Measurements from ENCODE around the gene CHRM2. TPM values are rescaled to one million over a fixed set of nuclear protein-coding genes. Genes with fewer than 3 reads are reported as not detected.

CHRM2 gene
- total RNA-seq, 1 experiment from 2014 or later, result not detected

GRCh38 chr7:137001041-137001440, 132.6 kb downstream of the CHRM2 start:
- no peak for DNase-seq
- no peak overlapping the region for H3K27ac Mint-ChIP-seq (ENCODE audit: unreplicated experiment)
- H3K9me3 Mint-ChIP-seq (ENCODE audit: low read depth, unreplicated experiment), result peaks cover 10% of the 10 kb centered on the region
- H3K4me3 Mint-ChIP-seq (ENCODE audit: low read depth, unreplicated experiment), result no peak overlapping the region
- TF ChIP-seq CTCF (IDR thresholded peaks at IDR 0.05; ENCODE audit: unreplicated experiment), result no peak
- CTCF ChIA-PET, result no interaction called here
- H3K36me3 Mint-ChIP-seq (ENCODE audit: insufficient read depth, unreplicated experiment), result no peaks in the 10 kb centered on the region
- H3K27me3 Mint-ChIP-seq (ENCODE audit: unreplicated experiment), result no peaks in the 10 kb centered on the region
- intact Hi-C loops (cut with micrococcal nuclease; ENCODE audit: unreplicated experiment), result no loop called here
- H3K4me1 Mint-ChIP-seq (ENCODE audit: low read depth, unreplicated experiment), result no peaks in the 10 kb centered on the region
- BruUV-seq (replicated peaks), result no TSS peak

GRCh38 chr7:137001478-137001877, 133.0 kb downstream of the CHRM2 start:
- H3K36me3 Mint-ChIP-seq (ENCODE audit: insufficient read depth, unreplicated experiment), result no peaks in the 10 kb centered on the region
- H3K9me3 Mint-ChIP-seq (ENCODE audit: low read depth, unreplicated experiment), result peaks cover 10% of the 10 kb centered on the region
- H3K4me1 Mint-ChIP-seq (ENCODE audit: low read depth, unreplicated experiment), result no peaks in the 10 kb centered on the region
- no TSS peak for BruUV-seq (replicated peaks)
- TF ChIP-seq CTCF (IDR thresholded peaks at IDR 0.05; ENCODE audit: unreplicated experiment), result no peak
- H3K27ac Mint-ChIP-seq (ENCODE audit: unreplicated experiment), result no peak overlapping the region
- intact Hi-C loops (cut with micrococcal nuclease; ENCODE audit: unreplicated experiment), result no loop called here
- H3K27me3 Mint-ChIP-seq (ENCODE audit: unreplicated experiment), result no peaks in the 10 kb centered on the region
- CTCF ChIA-PET, result no interaction called here
- H3K4me3 Mint-ChIP-seq (ENCODE audit: low read depth, unreplicated experiment), result no peak overlapping the region
- no peak for DNase-seq

GRCh38 chr7:137003086-137003485, 134.6 kb downstream of the CHRM2 start:
- H3K4me1 Mint-ChIP-seq (ENCODE audit: low read depth, unreplicated experiment), result no peaks in the 10 kb centered on the region
- CTCF ChIA-PET, result no interaction called here
- peaks cover 11% of the 10 kb centered on the region for H3K9me3 Mint-ChIP-seq (ENCODE audit: low read depth, unreplicated experiment)
- DNase-seq, result no peak
- H3K27me3 Mint-ChIP-seq (ENCODE audit: unreplicated experiment), result no peaks in the 10 kb centered on the region
- no TSS peak for BruUV-seq (replicated peaks)
- H3K27ac Mint-ChIP-seq (ENCODE audit: unreplicated experiment), result no peak overlapping the region
- H3K4me3 Mint-ChIP-seq (ENCODE audit: low read depth, unreplicated experiment), result no peak overlapping the region
- no peak for TF ChIP-seq CTCF (IDR thresholded peaks at IDR 0.05; ENCODE audit: unreplicated experiment)
- no peaks in the 10 kb centered on the region for H3K36me3 Mint-ChIP-seq (ENCODE audit: insufficient read depth, unreplicated experiment)
- intact Hi-C loops (cut with micrococcal nuclease; ENCODE audit: unreplicated experiment), result no loop called here

GRCh38 chr7:137003566-137003965, 135.1 kb downstream of the CHRM2 start:
- Mint-ChIP-seq H3K27me3 (ENCODE audit: unreplicated experiment) (no peaks in the 10 kb centered on the region), H3K4me1 (ENCODE audit: low read depth, unreplicated experiment) (no peaks in the 10 kb centered on the region), H3K36me3 (ENCODE audit: insufficient read depth, unreplicated experiment) (no peaks in the 10 kb centered on the region), H3K9me3 (ENCODE audit: low read depth, unreplicated experiment) (peaks cover 8% of the 10 kb centered on the region), H3K4me3 (ENCODE audit: low read depth, unreplicated experiment) (no peak overlapping the region), H3K27ac (ENCODE audit: unreplicated experiment) (no peak overlapping the region)
- CTCF ChIA-PET, result no interaction called here
- intact Hi-C loops (cut with micrococcal nuclease; ENCODE audit: unreplicated experiment), result no loop called here
- TF ChIP-seq CTCF (IDR thresholded peaks at IDR 0.05; ENCODE audit: unreplicated experiment), result no peak
- BruUV-seq (replicated peaks), result no TSS peak
- DNase-seq, result no peak

- intact Hi-C loops (cut with micrococcal nuclease; ENCODE audit: unreplicated experiment), result no loop called here
- CTCF ChIA-PET, result no interaction called here
- DNase-seq, result no peak
- BruUV-seq (replicated peaks), result no TSS peak
- TF ChIP-seq CTCF (IDR thresholded peaks at IDR 0.05; ENCODE audit: unreplicated experiment), result no peak
- no peaks in the 10 kb centered on the region for H3K27me3 Mint-ChIP-seq (ENCODE audit: unreplicated experiment)
- no peaks in the 10 kb centered on the region for H3K36me3 Mint-ChIP-seq (ENCODE audit: insufficient read depth, unreplicated experiment)
- no peak overlapping the region for H3K4me3 Mint-ChIP-seq (ENCODE audit: low read depth, unreplicated experiment)
- no peaks in the 10 kb centered on the region for H3K4me1 Mint-ChIP-seq (ENCODE audit: low read depth, unreplicated experiment)
- H3K27ac Mint-ChIP-seq (ENCODE audit: unreplicated experiment), result no peak overlapping the region
- peaks cover 7% of the 10 kb centered on the region for H3K9me3 Mint-ChIP-seq (ENCODE audit: low read depth, unreplicated experiment)
Observed at GRCh38 chr7:137005873-137006272, 137.4 kb downstream of the CHRM2 start.
